ENCODE measurements around the gene PAX8.

Gene PAX8

GRCh38 chr2:113266431-113266830, 12.3 kb downstream of the PAX8 start:
- DNase-seq (ENCODE audit: low read depth, low spot score) = no peak

GRCh38 chr2:113264713-113265403, 13.9 kb downstream of the PAX8 start:
- no peak for DNase-seq (ENCODE audit: low read depth, low spot score)

- no peak for DNase-seq (ENCODE audit: low read depth, low spot score)
Observed at GRCh38 chr2:113263546-113263945, 15.2 kb downstream of the PAX8 start.

- DNase-seq (ENCODE audit: low read depth, low spot score) = no peak
Observed at GRCh38 chr2:113260991-113261390, 17.7 kb downstream of the PAX8 start.

GRCh38 chr2:113258471-113259147, 20.1 kb downstream of the PAX8 start:
- no peak for DNase-seq (ENCODE audit: low read depth, low spot score)

GRCh38 chr2:113257516-113258264, 21.0 kb downstream of the PAX8 start:
- DNase-seq (ENCODE audit: low read depth, low spot score) = no peak

- no peak for DNase-seq (ENCODE audit: low read depth, low spot score)
Observed at GRCh38 chr2:113255140-113256070, 23.3 kb downstream of the PAX8 start.

GRCh38 chr2:113253453-113253852, 25.3 kb downstream of the PAX8 start:
- DNase-seq (ENCODE audit: low read depth, low spot score) = no peak

- DNase-seq (ENCODE audit: low read depth, low spot score) = no peak
Observed at GRCh38 chr2:113252047-113252590, 26.6 kb downstream of the PAX8 start.

- DNase-seq (ENCODE audit: low read depth, low spot score) = no peak
Observed at GRCh38 chr2:113251118-113251517, 27.6 kb downstream of the PAX8 start.

GRCh38 chr2:113248997-113249770, 29.5 kb downstream of the PAX8 start:
- peak; percentile 53 for DNase-seq (ENCODE audit: low read depth, low spot score)

GRCh38 chr2:113246606-113247005, 32.1 kb downstream of the PAX8 start:
- DNase-seq (ENCODE audit: low read depth, low spot score) = no peak

- no peak for DNase-seq (ENCODE audit: low read depth, low spot score)
Observed at GRCh38 chr2:113245276-113245711, 33.4 kb downstream of the PAX8 start.

- no peak for DNase-seq (ENCODE audit: low read depth, low spot score)
Observed at GRCh38 chr2:113242327-113242726, 36.4 kb downstream of the PAX8 start.

GRCh38 chr2:113240915-113241911, 37.5 kb downstream of the PAX8 start:
- DNase-seq (ENCODE audit: low read depth, low spot score) = peak; percentile 98

- DNase-seq (ENCODE audit: low read depth, low spot score) = peak; percentile 99
Observed at GRCh38 chr2:113240150-113240914, 38.4 kb downstream of the PAX8 start.

- DNase-seq (ENCODE audit: low read depth, low spot score) = no peak
Observed at GRCh38 chr2:113238871-113239839, 39.6 kb downstream of the PAX8 start.
